ENCODE measurements around the gene C5orf15.

DNA sequence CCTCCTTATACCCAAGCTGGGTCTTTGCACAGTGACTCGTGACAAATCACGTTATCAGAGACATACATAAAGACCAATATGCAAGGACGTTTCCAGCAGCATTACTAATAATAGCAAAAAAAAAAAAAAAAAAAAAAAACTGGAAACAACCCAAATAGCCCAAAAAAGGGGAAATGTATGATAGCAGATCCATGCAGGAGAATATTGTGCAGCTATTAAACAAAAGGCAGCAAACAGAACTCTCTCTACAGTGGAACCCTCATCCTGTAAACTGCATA is 37.7 kb downstream of the C5orf15 start:
- TF ChIP-seq POLR2AphosphoS5 (IDR thresholded peaks at IDR 0.05; ENCODE audit: low read depth, low read length) = no peak
- TF ChIP-seq, protein P1, sequence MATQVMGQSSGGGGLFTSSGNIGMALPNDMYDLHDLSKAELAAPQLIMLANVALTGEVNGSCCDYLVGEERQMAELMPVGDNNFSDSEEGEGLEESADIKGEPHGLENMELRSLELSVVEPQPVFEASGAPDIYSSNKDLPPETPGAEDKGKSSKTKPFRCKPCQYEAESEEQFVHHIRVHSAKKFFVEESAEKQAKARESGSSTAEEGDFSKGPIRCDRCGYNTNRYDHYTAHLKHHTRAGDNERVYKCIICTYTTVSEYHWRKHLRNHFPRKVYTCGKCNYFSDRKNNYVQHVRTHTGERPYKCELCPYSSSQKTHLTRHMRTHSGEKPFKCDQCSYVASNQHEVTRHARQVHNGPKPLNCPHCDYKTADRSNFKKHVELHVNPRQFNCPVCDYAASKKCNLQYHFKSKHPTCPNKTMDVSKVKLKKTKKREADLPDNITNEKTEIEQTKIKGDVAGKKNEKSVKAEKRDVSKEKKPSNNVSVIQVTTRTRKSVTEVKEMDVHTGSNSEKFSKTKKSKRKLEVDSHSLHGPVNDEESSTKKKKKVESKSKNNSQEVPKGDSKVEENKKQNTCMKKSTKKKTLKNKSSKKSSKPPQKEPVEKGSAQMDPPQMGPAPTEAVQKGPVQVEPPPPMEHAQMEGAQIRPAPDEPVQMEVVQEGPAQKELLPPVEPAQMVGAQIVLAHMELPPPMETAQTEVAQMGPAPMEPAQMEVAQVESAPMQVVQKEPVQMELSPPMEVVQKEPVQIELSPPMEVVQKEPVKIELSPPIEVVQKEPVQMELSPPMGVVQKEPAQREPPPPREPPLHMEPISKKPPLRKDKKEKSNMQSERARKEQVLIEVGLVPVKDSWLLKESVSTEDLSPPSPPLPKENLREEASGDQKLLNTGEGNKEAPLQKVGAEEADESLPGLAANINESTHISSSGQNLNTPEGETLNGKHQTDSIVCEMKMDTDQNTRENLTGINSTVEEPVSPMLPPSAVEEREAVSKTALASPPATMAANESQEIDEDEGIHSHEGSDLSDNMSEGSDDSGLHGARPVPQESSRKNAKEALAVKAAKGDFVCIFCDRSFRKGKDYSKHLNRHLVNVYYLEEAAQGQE (IDR thresholded peaks at IDR 0.05; ENCODE audit: insufficient read depth in 1 of 2, low read depth in 2 of 2, low read length in 1 of 2) = no peak
- TF ChIP-seq, protein P2, sequence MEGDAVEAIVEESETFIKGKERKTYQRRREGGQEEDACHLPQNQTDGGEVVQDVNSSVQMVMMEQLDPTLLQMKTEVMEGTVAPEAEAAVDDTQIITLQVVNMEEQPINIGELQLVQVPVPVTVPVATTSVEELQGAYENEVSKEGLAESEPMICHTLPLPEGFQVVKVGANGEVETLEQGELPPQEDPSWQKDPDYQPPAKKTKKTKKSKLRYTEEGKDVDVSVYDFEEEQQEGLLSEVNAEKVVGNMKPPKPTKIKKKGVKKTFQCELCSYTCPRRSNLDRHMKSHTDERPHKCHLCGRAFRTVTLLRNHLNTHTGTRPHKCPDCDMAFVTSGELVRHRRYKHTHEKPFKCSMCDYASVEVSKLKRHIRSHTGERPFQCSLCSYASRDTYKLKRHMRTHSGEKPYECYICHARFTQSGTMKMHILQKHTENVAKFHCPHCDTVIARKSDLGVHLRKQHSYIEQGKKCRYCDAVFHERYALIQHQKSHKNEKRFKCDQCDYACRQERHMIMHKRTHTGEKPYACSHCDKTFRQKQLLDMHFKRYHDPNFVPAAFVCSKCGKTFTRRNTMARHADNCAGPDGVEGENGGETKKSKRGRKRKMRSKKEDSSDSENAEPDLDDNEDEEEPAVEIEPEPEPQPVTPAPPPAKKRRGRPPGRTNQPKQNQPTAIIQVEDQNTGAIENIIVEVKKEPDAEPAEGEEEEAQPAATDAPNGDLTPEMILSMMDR (IDR thresholded peaks at IDR 0.05) = no peak
